IgD-negative memory B cell (primary cell): ENCODE data around the gene LRG1. TPM values are rescaled to one million over a fixed set of nuclear protein-coding genes. Genes with fewer than 3 reads are reported as not detected.

ENCODE experiments used
- H3K27ac Mint-ChIP-seq, 3 donors: one replicate each; pipeline ENCODE4 v1.8.0; 2020 to 2022; ENCODE audit warnings: mild to moderate bottlenecking in 3 of 3, mixed read lengths in 3 of 3, moderate library complexity in 1 of 3
- H3K27me3 Mint-ChIP-seq: one replicate; pipeline ENCODE4 v1.8.0; 2021; ENCODE audit warnings: mixed read lengths
- H3K36me3 Mint-ChIP-seq: one replicate; pipeline ENCODE4 v1.8.0; 2020; ENCODE audit warnings: mild to moderate bottlenecking, mixed read lengths
- H3K4me1 Mint-ChIP-seq, 3 donors: one replicate each; pipeline ENCODE4 v1.8.0; 2020 to 2022; ENCODE audit warnings: mixed read lengths in 3 of 3, mild to moderate bottlenecking in 1 of 3
- H3K4me3 Mint-ChIP-seq, 4 donors: one replicate each; pipeline ENCODE4 v1.8.0; 2020 to 2022; ENCODE audit warnings: mild to moderate bottlenecking in 4 of 4, mixed read lengths in 4 of 4, moderate library complexity in 3 of 4
- H3K9me3 Mint-ChIP-seq, 3 donors: one replicate each; pipeline ENCODE4 v1.8.0; 2020 to 2021; ENCODE audit warnings: mixed read lengths in 3 of 3, mild to moderate bottlenecking in 1 of 3
- polyA plus RNA-seq: library from polyadenylated mRNA; unstranded; fragments of 300-500 nt; fragmentation: Illumina TruSeq; gene quantifications from one replicate; pipeline ENCODE4 v1.2.3, GENCODE V29; 2021

LRG1 gene
- polyA plus RNA-seq, 1 donor from 2014 or later: 0.81 TPM

- Mint-ChIP-seq H3K27me3 (peaks cover 46% of the 10 kb centered on the region), H3K36me3 (no peaks in the 10 kb centered on the region), H3K4me3 (no peak overlapping the region)
Observed at GRCh38 chr19:4580021-4580901, 40.4 kb upstream of the LRG1 start.

GRCh38 chr19:4579389-4579788 lies 39.6 kb upstream of the LRG1 start:
- H3K27me3 Mint-ChIP-seq: peaks cover 43% of the 10 kb centered on the region
- H3K4me1 Mint-ChIP-seq: peaks cover 4 to 7% (median 5%) of the 10 kb centered on the region in 3 donors
- no peak overlapping the region for H3K4me3 Mint-ChIP-seq
- H3K27ac Mint-ChIP-seq: no peak overlapping the region
- H3K36me3 Mint-ChIP-seq: no peaks in the 10 kb centered on the region
- no peaks in the 10 kb centered on the region for H3K9me3 Mint-ChIP-seq

More at GRCh38 chr19:4580021-4580901, 40.4 kb upstream of the LRG1 start:
- Mint-ChIP-seq H3K4me1 (peaks cover 4 to 7% (median 6%) of the 10 kb centered on the region in 3 donors), H3K9me3 (no peaks in the 10 kb centered on the region), H3K27ac (no peak overlapping the region)

GRCh38 chr19:4578552-4579248 lies 38.9 kb upstream of the LRG1 start:
- H3K27me3 Mint-ChIP-seq: peaks cover 43% of the 10 kb centered on the region
- H3K27ac Mint-ChIP-seq: peak overlapping the region in 1 of 3 donors; percentile 53
- no peaks in the 10 kb centered on the region for H3K36me3 Mint-ChIP-seq
- no peak overlapping the region for H3K4me3 Mint-ChIP-seq
- no peaks in the 10 kb centered on the region for H3K9me3 Mint-ChIP-seq
- peaks cover 4 to 7% (median 5%) of the 10 kb centered on the region in 3 donors for H3K4me1 Mint-ChIP-seq

- no peak overlapping the region for H3K27ac Mint-ChIP-seq
- no peaks in the 10 kb centered on the region for H3K36me3 Mint-ChIP-seq
- no peaks in the 10 kb centered on the region for H3K9me3 Mint-ChIP-seq
- H3K4me3 Mint-ChIP-seq: no peak overlapping the region
- H3K27me3 Mint-ChIP-seq: peaks cover 36% of the 10 kb centered on the region
- peaks cover 3 to 5% (median 4%) of the 10 kb centered on the region in 3 donors for H3K4me1 Mint-ChIP-seq
Observed at GRCh38 chr19:4577020-4577782, 37.4 kb upstream of the LRG1 start.

GRCh38 chr19:4576016-4576933 lies 36.4 kb upstream of the LRG1 start:
- peaks cover 32% of the 10 kb centered on the region for H3K27me3 Mint-ChIP-seq
- no peak overlapping the region for H3K4me3 Mint-ChIP-seq
- H3K27ac Mint-ChIP-seq: no peak overlapping the region
- no peaks in the 10 kb centered on the region for H3K36me3 Mint-ChIP-seq
- H3K4me1 Mint-ChIP-seq: peaks cover 0 to 2% (median 0%) of the 10 kb centered on the region in 3 donors
- H3K9me3 Mint-ChIP-seq: no peaks in the 10 kb centered on the region

GRCh38 chr19:4575267-4576015 lies 35.6 kb upstream of the LRG1 start:
- Mint-ChIP-seq H3K4me3 (no peak overlapping the region), H3K27me3 (peaks cover 32% of the 10 kb centered on the region), H3K9me3 (no peaks in the 10 kb centered on the region), H3K27ac (no peak overlapping the region), H3K36me3 (no peaks in the 10 kb centered on the region), H3K4me1 (peaks cover 0 to 2% (median 0%) of the 10 kb centered on the region in 3 donors)

GRCh38 chr19:4573682-4574081 lies 33.8 kb upstream of the LRG1 start:
- Mint-ChIP-seq H3K4me3 (no peak overlapping the region), H3K27me3 (peaks cover 17% of the 10 kb centered on the region), H3K4me1 (peaks cover 0 to 2% (median 0%) of the 10 kb centered on the region in 3 donors), H3K9me3 (no peaks in the 10 kb centered on the region), H3K36me3 (no peaks in the 10 kb centered on the region), H3K27ac (no peak overlapping the region)

- H3K36me3 Mint-ChIP-seq: no peaks in the 10 kb centered on the region
- H3K4me3 Mint-ChIP-seq: no peak overlapping the region
- H3K27ac Mint-ChIP-seq: no peak overlapping the region
- H3K9me3 Mint-ChIP-seq: no peaks in the 10 kb centered on the region
- peaks cover 8% of the 10 kb centered on the region for H3K27me3 Mint-ChIP-seq
- peaks cover 0 to 2% (median 0%) of the 10 kb centered on the region in 3 donors for H3K4me1 Mint-ChIP-seq
Observed at GRCh38 chr19:4571305-4571917, 31.6 kb upstream of the LRG1 start.

GRCh38 chr19:4570916-4571304 lies 31.1 kb upstream of the LRG1 start:
- H3K36me3 Mint-ChIP-seq: no peaks in the 10 kb centered on the region
- H3K27ac Mint-ChIP-seq: no peak overlapping the region
- H3K27me3 Mint-ChIP-seq: peaks cover 3% of the 10 kb centered on the region
- H3K9me3 Mint-ChIP-seq: no peaks in the 10 kb centered on the region
- H3K4me3 Mint-ChIP-seq: no peak overlapping the region
- H3K4me1 Mint-ChIP-seq: peaks cover 0 to under 1% (median 0%) of the 10 kb centered on the region in 3 donors

GRCh38 chr19:4570402-4570801 lies 30.6 kb upstream of the LRG1 start:
- Mint-ChIP-seq H3K27ac (no peak overlapping the region), H3K36me3 (no peaks in the 10 kb centered on the region), H3K9me3 (no peaks in the 10 kb centered on the region), H3K4me1 (no peaks in the 10 kb centered on the region), H3K27me3 (peaks cover 4% of the 10 kb centered on the region), H3K4me3 (no peak overlapping the region)

GRCh38 chr19:4568886-4569285 lies 29.1 kb upstream of the LRG1 start:
- no peak overlapping the region for H3K27ac Mint-ChIP-seq
- no peaks in the 10 kb centered on the region for H3K4me1 Mint-ChIP-seq
- no peaks in the 10 kb centered on the region for H3K36me3 Mint-ChIP-seq
- peaks cover 6% of the 10 kb centered on the region for H3K27me3 Mint-ChIP-seq
- H3K4me3 Mint-ChIP-seq: no peak overlapping the region
- no peaks in the 10 kb centered on the region for H3K9me3 Mint-ChIP-seq

- Mint-ChIP-seq H3K4me3 (peak overlapping the region in 1 of 4 donors; percentile 12), H3K27ac (no peak overlapping the region), H3K36me3 (no peaks in the 10 kb centered on the region), H3K27me3 (peaks cover 4% of the 10 kb centered on the region), H3K9me3 (no peaks in the 10 kb centered on the region), H3K4me1 (no peaks in the 10 kb centered on the region)
Observed at GRCh38 chr19:4567584-4568071, 27.8 kb upstream of the LRG1 start.

- H3K9me3 Mint-ChIP-seq: no peaks in the 10 kb centered on the region
- H3K4me1 Mint-ChIP-seq: peaks cover 0 to 2% (median 0%) of the 10 kb centered on the region in 3 donors
- peaks cover 4% of the 10 kb centered on the region for H3K27me3 Mint-ChIP-seq
- no peak overlapping the region for H3K4me3 Mint-ChIP-seq
- H3K36me3 Mint-ChIP-seq: no peaks in the 10 kb centered on the region
- no peak overlapping the region for H3K27ac Mint-ChIP-seq
Observed at GRCh38 chr19:4566402-4567051, 26.7 kb upstream of the LRG1 start.
